Testis (tissue), 3 donors: Measurements from ENCODE around the gene SAMD4A. TPM values are rescaled to one million over a fixed set of nuclear protein-coding genes. Genes with fewer than 3 reads are reported as not detected.

Source experiments
- DNase-seq: peaks from one replicate; pipeline ENCODE4 v3.0.0-alpha.2; 2019
- H3K27ac ChIP-seq, 2 donors: fragments of 200-600 bp; sonication (generic); one replicate each; pipeline ENCODE4 v1.5.1; 2019
- H3K27me3 ChIP-seq: fragments of 200-600 bp; sonication (generic); one replicate; pipeline ENCODE4 v1.5.1; 2019
- H3K36me3 ChIP-seq: fragments of 200-600 bp; sonication (generic); one replicate; pipeline ENCODE4 v1.5.1; 2017; ENCODE audit warnings: low read depth; ENCODE audit errors: missing control alignments
- H3K4me1 ChIP-seq: fragments of 200-600 bp; sonication (generic); one replicate; pipeline ENCODE4 v1.5.1; 2019
- H3K4me3 ChIP-seq, 2 donors: fragments of 200-600 bp; sonication (generic); one replicate each; pipeline ENCODE4 v1.5.1; 2017 to 2019
- H3K9me3 ChIP-seq: fragments of 200-600 bp; sonication (generic); one replicate; pipeline ENCODE4 v1.5.1; 2017
- POLR2A ChIP-seq: fragments of 450-650 bp; IDR thresholded peaks from one replicate; pipeline ENCODE4 v1.6.1; 2017; ENCODE audit warnings: antibody characterized with exemption, mild to moderate bottlenecking, moderate library complexity
- WGBS, 2 donors: methylation state at CpG; one replicate each; pipeline ENCODE4 v1.1.5; 2018; 5-methylcytosine and 5-hydroxymethylcytosine counted together
- intact Hi-C: fragments of 100-400 bp; cut with DNase I; formaldehyde crosslinking; loops from one replicate; pipeline ENCODE4 v1.15.1; 2023; ENCODE audit warnings: low total_unique reads
- polyA plus RNA-seq: library from polyadenylated mRNA; stranded (reverse); fragments of 350-450 nt; fragmentation: Illumina TruSeq; extraction: RNeasy Lipid Tissue Mini Kit (QIAGEN cat#74804); gene quantifications from one replicate; pipeline ENCODE4 v1.2.3, GENCODE V29; 2014; ENCODE audit warnings: low read depth, low replicate concordance; ENCODE audit not compliant: insufficient read depth
- total RNA-seq, 2 donors: library from RNA; depleted of rRNA; stranded (reverse); fragments of >200 nt; gene quantifications; one replicate each; pipeline ENCODE4 v1.2.3, GENCODE V29; 2016
- TF ChIP-seq, protein P1 (sequence below), 3 experiments: fragments of 450-650 bp in 2 of 3; fragments of 200-600 bp in 1 of 3; sonication (generic) in 1 of 3; IDR thresholded peaks; one replicate each; pipeline ENCODE4 v1.5.1; 2016 to 2019; ENCODE audit warnings: antibody characterized with exemption in 3 of 3, mild to moderate bottlenecking in 2 of 3, moderate library complexity in 1 of 3

The SAMD4A gene
- total and polyA plus RNA-seq, 3 donors from 2014 or later, result 103 to 369 (median 259) TPM

DNA sequence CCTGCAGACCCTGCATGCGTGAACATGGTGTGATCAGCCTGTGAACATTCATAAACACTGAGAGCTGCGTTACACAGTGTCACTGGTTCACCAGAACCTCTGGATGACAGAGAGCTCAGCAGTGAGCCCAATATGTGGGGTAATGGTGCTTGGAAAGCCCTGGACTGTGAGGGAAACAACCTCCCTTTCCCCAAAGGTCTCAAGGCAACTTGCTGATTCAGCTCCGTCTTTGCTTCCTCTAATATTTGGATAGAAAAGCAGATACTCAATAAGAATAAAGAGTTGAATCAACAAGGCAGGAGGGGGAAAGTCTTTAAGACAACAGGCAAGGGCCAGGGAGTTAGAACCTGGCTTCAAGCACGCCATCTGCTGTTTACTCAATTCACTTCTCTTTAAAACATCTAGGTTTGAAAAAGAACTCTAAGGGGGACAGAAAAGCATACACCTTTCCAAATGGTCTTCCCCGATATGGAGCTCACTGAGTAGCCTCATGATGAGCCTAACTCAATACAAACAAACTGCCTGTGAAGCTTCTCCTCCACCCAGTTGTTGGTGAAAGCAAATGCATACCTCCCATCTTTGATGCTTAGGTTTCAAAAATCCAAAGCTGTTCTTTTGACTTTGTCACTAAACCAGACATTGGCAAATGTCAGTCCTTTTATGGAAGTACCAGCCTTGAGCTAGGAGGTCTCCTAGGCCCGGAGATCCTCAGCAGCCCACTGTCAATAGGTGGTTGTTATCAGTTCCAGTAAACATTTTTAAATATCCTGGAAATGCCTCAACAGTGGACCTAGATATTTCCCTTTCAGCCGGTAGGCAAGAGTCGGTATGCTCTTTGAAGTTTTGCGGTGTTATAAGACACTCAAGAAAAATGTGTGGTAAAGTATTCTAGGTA is 76.1 kb downstream of the SAMD4A start:
- WGBS, 2 donors, result 90 to 91% methylated on average over 9 of the region's 9 CpGs
- no peak for TF ChIP-seq POLR2A
- TF ChIP-seq, protein P1, sequence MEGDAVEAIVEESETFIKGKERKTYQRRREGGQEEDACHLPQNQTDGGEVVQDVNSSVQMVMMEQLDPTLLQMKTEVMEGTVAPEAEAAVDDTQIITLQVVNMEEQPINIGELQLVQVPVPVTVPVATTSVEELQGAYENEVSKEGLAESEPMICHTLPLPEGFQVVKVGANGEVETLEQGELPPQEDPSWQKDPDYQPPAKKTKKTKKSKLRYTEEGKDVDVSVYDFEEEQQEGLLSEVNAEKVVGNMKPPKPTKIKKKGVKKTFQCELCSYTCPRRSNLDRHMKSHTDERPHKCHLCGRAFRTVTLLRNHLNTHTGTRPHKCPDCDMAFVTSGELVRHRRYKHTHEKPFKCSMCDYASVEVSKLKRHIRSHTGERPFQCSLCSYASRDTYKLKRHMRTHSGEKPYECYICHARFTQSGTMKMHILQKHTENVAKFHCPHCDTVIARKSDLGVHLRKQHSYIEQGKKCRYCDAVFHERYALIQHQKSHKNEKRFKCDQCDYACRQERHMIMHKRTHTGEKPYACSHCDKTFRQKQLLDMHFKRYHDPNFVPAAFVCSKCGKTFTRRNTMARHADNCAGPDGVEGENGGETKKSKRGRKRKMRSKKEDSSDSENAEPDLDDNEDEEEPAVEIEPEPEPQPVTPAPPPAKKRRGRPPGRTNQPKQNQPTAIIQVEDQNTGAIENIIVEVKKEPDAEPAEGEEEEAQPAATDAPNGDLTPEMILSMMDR (IDR thresholded peaks at IDR 0.05), result no peak
- Histone ChIP-seq H3K36me3 (no peaks in the 10 kb centered on the region), H3K27me3 (no peaks in the 10 kb centered on the region), H3K4me3 (no peak overlapping the region), H3K9me3 (no peaks in the 10 kb centered on the region), H3K27ac (no peak overlapping the region), H3K4me1 (no peaks in the 10 kb centered on the region)
- intact Hi-C loops, result no loop called here
- no peak for DNase-seq

DNA sequence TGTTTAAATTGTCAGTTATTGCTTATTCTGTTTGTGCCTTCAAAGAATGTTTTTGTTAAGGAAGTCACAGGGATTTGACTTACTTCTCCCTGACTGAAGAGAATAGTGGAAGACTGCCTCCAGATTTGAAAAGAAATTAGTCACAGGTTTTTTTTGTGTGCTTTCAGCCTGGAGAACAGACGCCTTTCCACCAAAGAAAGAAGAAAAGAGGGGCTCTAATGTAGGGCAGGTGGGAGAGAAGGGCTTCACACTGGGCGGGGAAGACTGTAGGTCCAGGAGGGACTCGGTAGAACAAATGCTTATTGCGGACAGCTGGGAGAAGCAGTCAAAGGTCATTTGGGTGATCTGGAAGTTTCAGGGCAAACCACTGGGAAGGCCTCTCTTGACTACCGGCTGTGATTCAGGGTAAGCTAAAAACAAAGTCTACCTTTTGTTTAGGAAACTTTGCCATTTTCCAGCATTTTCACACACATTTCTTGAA is 76.8 kb downstream of the SAMD4A start:
- DNase-seq, result no peak
- Histone ChIP-seq H3K27ac (no peak overlapping the region), H3K9me3 (no peaks in the 10 kb centered on the region), H3K4me1 (no peaks in the 10 kb centered on the region), H3K27me3 (no peaks in the 10 kb centered on the region), H3K36me3 (no peaks in the 10 kb centered on the region), H3K4me3 (no peak overlapping the region)
- 84 to 93% methylated on average over 5 of the region's 5 CpGs for WGBS, 2 donors
- TF ChIP-seq, protein P1 (IDR thresholded peaks at IDR 0.05), result no peak
- no peak for TF ChIP-seq POLR2A
- intact Hi-C loops, result no loop called here

DNA sequence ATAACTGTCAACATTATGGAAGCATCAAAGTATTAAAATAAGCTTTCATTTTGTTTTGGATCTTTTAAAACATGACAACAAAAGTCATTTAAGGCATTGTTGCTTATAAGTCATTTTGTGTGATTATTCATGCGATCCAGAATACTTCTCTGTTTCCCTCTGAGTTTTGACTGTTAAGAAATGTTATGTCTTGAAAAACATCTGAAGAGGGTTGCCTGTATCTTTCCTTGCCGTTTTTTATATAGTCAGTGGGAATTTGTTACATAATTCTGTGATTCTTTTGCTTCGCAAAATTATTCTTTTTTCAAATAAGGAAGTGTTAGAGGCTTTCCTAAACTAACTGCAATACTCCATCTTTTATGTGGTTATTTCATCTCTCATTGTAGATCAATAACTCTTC is 78.7 kb downstream of the SAMD4A start:
- Histone ChIP-seq H3K27me3 (no peaks in the 10 kb centered on the region), H3K4me3 (no peak overlapping the region), H3K36me3 (no peaks in the 10 kb centered on the region), H3K9me3 (no peaks in the 10 kb centered on the region), H3K27ac (no peak overlapping the region), H3K4me1 (no peaks in the 10 kb centered on the region)
- no peak for TF ChIP-seq POLR2A
- TF ChIP-seq, protein P1 (IDR thresholded peaks at IDR 0.05), result no peak
- no peak for DNase-seq
- 86 to 89% methylated on average over 3 of the region's 3 CpGs for WGBS, 2 donors
- intact Hi-C loops, result no loop called here

DNA sequence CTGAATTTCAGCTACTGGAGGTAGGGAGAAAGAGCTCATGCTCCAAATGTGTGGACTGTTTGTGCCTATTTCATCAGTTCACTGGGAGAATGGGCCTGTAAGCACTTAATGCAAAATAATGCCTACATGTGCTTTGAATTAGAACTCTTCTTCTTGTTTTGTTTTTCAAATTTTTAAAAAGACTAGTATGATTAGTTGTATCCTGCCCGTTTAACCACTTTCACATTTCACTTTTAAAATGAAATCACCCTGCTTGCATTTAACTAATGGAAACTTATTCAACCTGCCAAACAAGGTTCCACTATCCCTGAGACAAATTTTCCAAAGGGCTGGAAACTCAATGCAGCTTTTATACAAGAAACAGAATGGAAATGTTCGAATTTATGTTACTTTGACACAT is 79.7 kb downstream of the SAMD4A start:
- Histone ChIP-seq H3K9me3 (no peaks in the 10 kb centered on the region), H3K27ac (no peak overlapping the region), H3K36me3 (no peaks in the 10 kb centered on the region), H3K4me3 (no peak overlapping the region), H3K27me3 (no peaks in the 10 kb centered on the region), H3K4me1 (peaks cover under 1% of the 10 kb centered on the region)
- WGBS, 2 donors, result 60 to 82% methylated on average over 2 of the region's 2 CpGs
- TF ChIP-seq, protein P1 (IDR thresholded peaks at IDR 0.05), result no peak
- TF ChIP-seq POLR2A, result no peak
- DNase-seq, result no peak
- intact Hi-C loops, result no loop called here
